Adrenal gland (tissue), 5 donors: ENCODE data around the gene TMEM179.

ENCODE experiments used
- CTCF ChIP-seq, 6 experiments: fragments of 450-650 bp in 4 of 6; fragments of 200-600 bp in 2 of 6; sonication (generic) in 1 of 6; IDR thresholded peaks; 1 replicate in 5 of 6; 2 replicates in 1 of 6; pipeline versions ENCODE4 v1.5.1 to v1.8.0; 2016 to 2021; ENCODE audit warnings: antibody characterized with exemption in 6 of 6, mild to moderate bottlenecking in 2 of 6, moderate library complexity in 1 of 6
- POLR2A ChIP-seq, 2 donors: fragments of 450-650 bp; IDR thresholded peaks; one replicate each; pipeline ENCODE4 v1.6.1; 2017; ENCODE audit warnings: antibody characterized with exemption in 2 of 2, mild to moderate bottlenecking in 2 of 2, moderate library complexity in 1 of 2
- donor health status: DM: no; HTN: no; CAD: no.

GRCh38 chr14:104577847-104578301 lies 26.7 kb downstream of the TMEM179 start:
- TF ChIP-seq CTCF (IDR thresholded peaks at IDR 0.05) (no peak), POLR2A (IDR thresholded peaks at IDR 0.05) (no peak)
